ENCODE measurements around the gene DGKI.

DNA sequence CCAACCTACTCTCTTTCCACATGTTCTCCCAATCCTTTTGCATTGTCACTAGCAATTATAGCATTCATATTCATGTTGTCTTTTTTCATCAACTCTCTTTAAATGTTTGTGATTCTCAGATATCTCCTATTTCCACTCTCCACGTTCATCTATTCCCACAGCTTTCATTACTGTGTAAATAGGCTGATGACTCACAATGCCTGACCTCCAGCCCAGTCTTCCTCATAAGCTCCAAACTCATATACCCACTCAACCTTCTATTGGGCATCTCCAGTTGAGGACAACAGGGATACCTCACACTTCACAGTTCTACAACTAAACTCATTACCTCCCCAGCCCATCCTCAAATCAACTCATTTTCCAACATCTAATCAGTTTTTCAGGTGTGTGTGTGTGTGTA, 194.1 kb downstream of the DGKI start:
- TF ChIP-seq, protein P1, sequence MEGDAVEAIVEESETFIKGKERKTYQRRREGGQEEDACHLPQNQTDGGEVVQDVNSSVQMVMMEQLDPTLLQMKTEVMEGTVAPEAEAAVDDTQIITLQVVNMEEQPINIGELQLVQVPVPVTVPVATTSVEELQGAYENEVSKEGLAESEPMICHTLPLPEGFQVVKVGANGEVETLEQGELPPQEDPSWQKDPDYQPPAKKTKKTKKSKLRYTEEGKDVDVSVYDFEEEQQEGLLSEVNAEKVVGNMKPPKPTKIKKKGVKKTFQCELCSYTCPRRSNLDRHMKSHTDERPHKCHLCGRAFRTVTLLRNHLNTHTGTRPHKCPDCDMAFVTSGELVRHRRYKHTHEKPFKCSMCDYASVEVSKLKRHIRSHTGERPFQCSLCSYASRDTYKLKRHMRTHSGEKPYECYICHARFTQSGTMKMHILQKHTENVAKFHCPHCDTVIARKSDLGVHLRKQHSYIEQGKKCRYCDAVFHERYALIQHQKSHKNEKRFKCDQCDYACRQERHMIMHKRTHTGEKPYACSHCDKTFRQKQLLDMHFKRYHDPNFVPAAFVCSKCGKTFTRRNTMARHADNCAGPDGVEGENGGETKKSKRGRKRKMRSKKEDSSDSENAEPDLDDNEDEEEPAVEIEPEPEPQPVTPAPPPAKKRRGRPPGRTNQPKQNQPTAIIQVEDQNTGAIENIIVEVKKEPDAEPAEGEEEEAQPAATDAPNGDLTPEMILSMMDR (IDR thresholded peaks at IDR 0.05; ENCODE audit: low read depth, low read length), result no peak
- TF ChIP-seq EZH2phosphoT487 (IDR thresholded peaks at IDR 0.05; ENCODE audit: low read depth), result no peak
